HEK293T (cell line): Measurements from ENCODE around the gene TCP11L1.

Experiments
- CTCF ChIA-PET: fragments of 350-600 bp; formaldehyde crosslinking; extraction: SDS; loops from one replicate; lab custom pipeline; 2021; ENCODE audit warnings: antibody characterized with exemption, inconsistent platforms; lab: Yijun Ruan, JAX
- POLR2A ChIA-PET: fragments of 350-600 bp; formaldehyde crosslinking; extraction: SDS; loops from one replicate; lab custom pipeline; 2020; ENCODE audit warnings: antibody characterized with exemption, inconsistent platforms; lab: Yijun Ruan, JAX
- DNase-seq: peaks from one replicate; pipeline ENCODE4 v3.0.0; 2012; ENCODE audit warnings: mixed read lengths; ENCODE audit errors: extremely low spot score
- ARNT ChIP-seq: fragments of 450-650 bp; IDR thresholded peaks from 2 replicates; pipeline ENCODE4 v1.6.1; 2017; ENCODE audit warnings: mild to moderate bottlenecking
- BHLHE40 ChIP-seq: fragments of 450-650 bp; IDR thresholded peaks from 2 replicates; pipeline ENCODE4 v1.6.1; 2016; ENCODE audit warnings: mild to moderate bottlenecking, moderate library complexity, borderline replicate concordance
- CTBP1 ChIP-seq: fragments of 450-650 bp; IDR thresholded peaks from 2 replicates; pipeline ENCODE4 v1.6.1; 2016; ENCODE audit warnings: borderline replicate concordance
- ELF4 ChIP-seq: fragments of 450-650 bp; IDR thresholded peaks from 2 replicates; pipeline ENCODE4 v1.6.1; 2017; ENCODE audit warnings: antibody characterized with exemption
- FOXA1 ChIP-seq: fragments of 450-650 bp; IDR thresholded peaks from 2 replicates; pipeline ENCODE4 v1.6.1; 2016; ENCODE audit warnings: mild to moderate bottlenecking
- FOXK2 ChIP-seq: fragments of 450-650 bp; IDR thresholded peaks from 2 replicates; pipeline ENCODE4 v1.6.1; 2016; ENCODE audit warnings: mild to moderate bottlenecking
- FOXM1 ChIP-seq: fragments of 450-650 bp; IDR thresholded peaks from 2 replicates; pipeline ENCODE4 v1.6.1; 2017; ENCODE audit warnings: mild to moderate bottlenecking, borderline replicate concordance
- HDGF ChIP-seq: fragments of 450-650 bp; IDR thresholded peaks from 2 replicates; pipeline ENCODE4 v1.6.1; 2017; ENCODE audit warnings: antibody characterized with exemption, borderline replicate concordance
- L3MBTL2 ChIP-seq: fragments of 450-650 bp; conservative IDR thresholded peaks from 2 replicates; pipeline ENCODE4 v1.6.1; 2016; ENCODE audit warnings: mild to moderate bottlenecking
- LEF1 ChIP-seq: fragments of 450-650 bp; IDR thresholded peaks from 2 replicates; pipeline ENCODE4 v1.6.1; 2017; ENCODE audit warnings: mild to moderate bottlenecking, borderline replicate concordance
- NFRKB ChIP-seq: fragments of 450-650 bp; IDR thresholded peaks from 2 replicates; pipeline ENCODE4 v1.6.1; 2016; ENCODE audit warnings: mild to moderate bottlenecking, moderate library complexity
- SP1 ChIP-seq: fragments of 450-650 bp; IDR thresholded peaks from 2 replicates; pipeline ENCODE4 v1.6.1; 2017
- SUZ12 ChIP-seq: fragments of 450-650 bp; IDR thresholded peaks from 2 replicates; pipeline ENCODE4 v1.6.1; 2016; ENCODE audit warnings: mild to moderate bottlenecking
- TARDBP ChIP-seq: fragments of 450-650 bp; IDR thresholded peaks from 2 replicates; pipeline ENCODE4 v1.6.1; 2016
- ZNF384 ChIP-seq: fragments of 450-650 bp; IDR thresholded peaks from 2 replicates; pipeline ENCODE4 v1.6.1; 2016
- TF ChIP-seq, protein P1 (sequence below): fragments of 450-650 bp; IDR thresholded peaks from 2 replicates; pipeline ENCODE4 v1.6.1; 2016

TCP11L1 gene

DNA sequence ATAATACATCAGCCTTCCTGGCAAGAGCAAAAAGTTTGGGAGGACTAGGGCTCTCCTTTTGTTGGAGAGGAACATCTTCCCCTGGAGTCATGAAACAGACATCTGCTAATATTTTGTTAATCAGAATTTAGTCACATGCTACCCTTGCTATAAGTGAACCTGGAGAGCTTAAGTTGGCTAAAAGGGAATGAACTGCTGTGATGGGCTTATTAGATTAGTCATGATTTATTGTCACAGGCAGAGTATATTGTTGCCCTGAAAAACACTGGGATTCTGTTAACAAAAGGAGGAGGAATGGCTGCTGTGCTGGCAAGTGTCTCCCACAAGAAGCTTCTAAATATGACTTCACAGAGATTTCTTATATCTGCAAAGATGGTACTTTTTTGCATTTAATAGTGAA, 16.0 kb downstream of the TCP11L1 start:
- no peak for DNase-seq
- ChIA-PET CTCF (interaction anchor here (1.6 kb wide), 1 partner anchor 10 kb away, joined by 5 read pairs; no protein-coding TSS in a partner anchor), POLR2A (interaction anchor here (1.9 kb wide), 1 partner anchor 16 kb away, joined by 7 read pairs; the partner anchor contains the start of gene TCP11L1)
- TF ChIP-seq HDGF, result no peak
- no peak for TF ChIP-seq CTBP1
- no peak for TF ChIP-seq FOXK2
- TF ChIP-seq ELF4, result no peak
- TF ChIP-seq ARNT, result no peak
- no peak for TF ChIP-seq FOXA1
- no peak for TF ChIP-seq SUZ12
- no peak for TF ChIP-seq BHLHE40
- no peak for TF ChIP-seq ZNF384
- TF ChIP-seq TARDBP, result no peak
- no peak for TF ChIP-seq NFRKB
- TF ChIP-seq, protein P1, sequence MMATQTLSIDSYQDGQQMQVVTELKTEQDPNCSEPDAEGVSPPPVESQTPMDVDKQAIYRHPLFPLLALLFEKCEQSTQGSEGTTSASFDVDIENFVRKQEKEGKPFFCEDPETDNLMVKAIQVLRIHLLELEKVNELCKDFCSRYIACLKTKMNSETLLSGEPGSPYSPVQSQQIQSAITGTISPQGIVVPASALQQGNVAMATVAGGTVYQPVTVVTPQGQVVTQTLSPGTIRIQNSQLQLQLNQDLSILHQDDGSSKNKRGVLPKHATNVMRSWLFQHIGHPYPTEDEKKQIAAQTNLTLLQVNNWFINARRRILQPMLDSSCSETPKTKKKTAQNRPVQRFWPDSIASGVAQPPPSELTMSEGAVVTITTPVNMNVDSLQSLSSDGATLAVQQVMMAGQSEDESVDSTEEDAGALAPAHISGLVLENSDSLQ, result no peak
- TF ChIP-seq SP1, result no peak
- TF ChIP-seq LEF1, result no peak
- no peak for TF ChIP-seq L3MBTL2
- no peak for TF ChIP-seq FOXM1

- no peak for TF ChIP-seq ZNF384
- no peak for TF ChIP-seq SUZ12
- no peak for TF ChIP-seq FOXA1
- no peak for TF ChIP-seq ELF4
- TF ChIP-seq TARDBP, result no peak
- TF ChIP-seq, protein P1, result no peak
- TF ChIP-seq L3MBTL2, result no peak
- no peak for TF ChIP-seq NFRKB
- TF ChIP-seq BHLHE40, result no peak
- no peak for TF ChIP-seq HDGF
- no peak for TF ChIP-seq FOXM1
- TF ChIP-seq ARNT, result no peak
- no peak for TF ChIP-seq SP1
- no peak for TF ChIP-seq FOXK2
- POLR2A ChIA-PET, result interaction anchor here (1.0 kb wide), 1 partner anchor 18 kb away, joined by 3 read pairs; the partner anchor contains the start of gene TCP11L1
- CTCF ChIA-PET, result no interaction called here
- no peak for DNase-seq
These were observed 17.9 kb downstream of the TCP11L1 start for GRCh38 chr11:33057284-33057683.

DNA sequence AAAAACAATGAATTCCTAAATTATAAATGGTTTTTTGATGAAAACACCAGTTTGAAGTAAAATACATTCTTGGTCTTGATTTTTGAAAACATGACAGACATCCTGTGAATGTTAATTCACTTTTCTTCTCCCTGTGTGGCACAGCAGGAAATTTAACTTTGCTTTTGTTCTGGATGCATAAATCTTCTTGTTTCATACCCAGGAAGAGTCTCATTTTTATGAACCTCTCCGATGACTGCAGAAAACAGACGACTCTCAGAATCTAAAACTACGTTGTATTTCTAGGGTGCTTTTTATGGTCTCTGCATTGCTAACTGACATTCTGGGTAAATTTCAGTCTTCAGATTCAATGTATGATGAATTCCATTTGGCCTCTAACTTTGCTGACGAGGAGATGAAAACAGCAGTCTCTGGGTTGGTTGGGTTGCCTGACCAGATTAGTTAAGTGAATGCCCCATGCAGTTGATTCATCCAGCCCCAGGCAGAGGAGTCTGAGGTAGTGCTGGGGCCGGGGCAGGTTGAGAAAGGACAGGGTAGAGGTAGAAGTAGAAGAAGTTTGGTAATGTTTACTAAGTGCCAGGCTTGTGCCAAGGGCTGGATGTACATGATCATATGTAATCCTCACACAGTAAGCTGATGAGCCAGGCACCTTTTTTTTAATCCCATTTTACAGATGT, 20.1 kb downstream of the TCP11L1 start:
- POLR2A ChIA-PET, result interaction anchor here (0.9 kb wide), 1 partner anchor 20 kb away, joined by 5 read pairs; the partner anchor contains the start of gene TCP11L1
- no peak for DNase-seq
- CTCF ChIA-PET, result no interaction called here
- TF ChIP-seq CTBP1, result no peak
- no peak for TF ChIP-seq FOXA1
- no peak for TF ChIP-seq L3MBTL2
- TF ChIP-seq SP1, result no peak
- no peak for TF ChIP-seq ZNF384
- no peak for TF ChIP-seq FOXM1
- TF ChIP-seq, protein P1, result no peak
- no peak for TF ChIP-seq ARNT
- TF ChIP-seq NFRKB, result no peak

DNA sequence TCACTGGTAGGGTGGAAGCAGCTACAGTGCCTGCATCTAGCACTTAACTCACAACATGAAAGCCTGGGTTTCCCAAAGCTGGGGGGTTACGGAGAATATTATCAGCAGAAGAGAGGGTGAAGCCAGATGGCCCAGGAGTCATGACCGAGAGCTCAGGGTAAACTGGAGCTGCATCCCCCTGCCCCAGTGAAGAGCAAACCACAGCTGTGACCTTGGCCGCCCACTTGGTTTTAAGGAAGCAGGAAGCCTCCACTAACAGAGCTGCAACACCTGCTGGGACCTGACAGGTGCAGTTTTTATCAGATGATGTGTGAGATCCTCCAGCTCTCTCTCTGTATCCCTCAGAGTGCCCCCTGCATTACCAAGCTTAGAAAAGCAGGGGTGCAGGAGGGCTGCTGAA, 20.9 kb downstream of the TCP11L1 start:
- ChIA-PET CTCF (no interaction called here), POLR2A (interaction anchor here (0.9 kb wide), 1 partner anchor 21 kb away, joined by 5 read pairs; the partner anchor contains the start of gene TCP11L1)
- TF ChIP-seq LEF1 (no peak), HDGF (no peak), CTBP1 (no peak), FOXK2 (no peak), L3MBTL2 (no peak), FOXA1 (no peak), NFRKB (no peak), SUZ12 (no peak), BHLHE40 (no peak), ARNT (no peak), ELF4 (no peak), TARDBP (no peak), FOXM1 (no peak), SP1 (no peak), ZNF384 (no peak)
- TF ChIP-seq, protein P1, result no peak
- DNase-seq, result no peak

DNA sequence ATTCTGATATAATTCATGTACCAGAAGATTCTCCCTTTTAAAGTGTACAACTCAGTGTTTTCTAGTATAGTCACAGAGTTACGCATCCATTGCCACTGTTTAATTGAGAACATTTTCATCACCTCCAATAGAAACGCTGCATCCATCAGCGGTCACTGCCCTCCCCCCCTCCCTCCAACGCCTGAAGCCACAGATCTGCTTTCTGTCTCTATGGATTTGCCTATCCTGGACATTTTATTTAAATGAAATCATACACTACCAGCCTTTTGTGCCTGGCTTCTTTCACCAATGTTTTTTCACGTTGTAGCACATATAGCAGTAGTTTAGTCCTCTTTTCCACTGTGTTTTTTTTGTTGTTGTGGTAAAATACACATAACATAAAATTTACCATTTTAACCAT, 22.8 kb downstream of the TCP11L1 start:
- ChIA-PET POLR2A (interaction anchor here (1.5 kb wide), 1 partner anchor 22 kb away, joined by 5 read pairs; the partner anchor contains the start of gene TCP11L1), CTCF (no interaction called here)
- TF ChIP-seq SUZ12 (no peak), L3MBTL2 (no peak), ARNT (no peak), FOXA1 (no peak), HDGF (no peak), FOXK2 (no peak), BHLHE40 (no peak), ZNF384 (no peak), LEF1 (no peak), FOXM1 (no peak), CTBP1 (no peak), NFRKB (no peak), ELF4 (no peak), SP1 (no peak), TARDBP (no peak)
- TF ChIP-seq, protein P1, result no peak
- DNase-seq, result no peak
